PFSK-1 (cell line): ENCODE measurements around the gene TATDN2.

Experiments used
- FOXP2 ChIP-seq: optimal IDR thresholded peaks from 2 replicates; pipeline ENCODE3; 2011; ENCODE audit warnings: borderline replicate concordance, control low read depth, inconsistent platforms; ENCODE audit not compliant: insufficient read depth; ENCODE audit errors: extremely low read length, extremely low read depth
- POLR2AphosphoS5 ChIP-seq: IDR thresholded peaks from 2 replicates; pipeline ENCODE4 v1.6.1; 2012; ENCODE audit warnings: low read depth, mild to moderate bottlenecking, control low read depth, low read length, moderate library complexity
- SIN3A ChIP-seq: IDR thresholded peaks from 2 replicates; pipeline ENCODE4 v1.6.1; 2012; ENCODE audit warnings: mild to moderate bottlenecking, low read length, moderate library complexity, borderline replicate concordance; ENCODE audit not compliant: insufficient read depth
- TAF1 ChIP-seq: IDR thresholded peaks from 2 replicates; pipeline ENCODE4 v1.6.1; 2012; ENCODE audit warnings: low read length, control low read depth, borderline replicate concordance; ENCODE audit not compliant: insufficient read depth
- TF ChIP-seq, protein P1 (sequence below), 2 experiments: IDR thresholded peaks; 2 replicates each; pipeline versions ENCODE4 v1.6.1 to v1.8.0; 2011 to 2012; ENCODE audit warnings: low read depth in 2 of 2, low read length in 2 of 2, control low read depth in 1 of 2, inconsistent platforms in 1 of 2, mild to moderate bottlenecking in 1 of 2, moderate library complexity in 1 of 2; ENCODE audit not compliant: insufficient read depth in 1 of 2

TATDN2 gene

DNA sequence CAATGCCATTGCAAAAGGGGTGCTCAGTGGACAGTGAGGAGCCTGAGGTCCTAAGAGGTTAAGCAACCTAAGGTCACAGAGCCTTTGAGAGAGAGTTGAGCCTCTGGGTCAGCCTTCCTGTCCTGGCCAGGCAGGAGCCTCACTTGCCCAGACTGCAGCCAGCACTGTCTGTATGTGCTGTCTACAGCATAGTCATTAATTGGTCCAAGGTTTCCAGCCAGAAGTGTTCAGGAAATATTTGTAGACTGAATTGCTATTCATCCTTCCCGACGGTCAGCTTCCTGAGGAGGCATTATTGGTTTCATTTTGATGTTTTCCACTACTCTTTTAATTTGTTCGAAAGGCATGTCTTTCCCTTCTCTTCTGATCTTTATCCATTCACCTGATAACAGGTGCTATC, 64.6 kb downstream of the TATDN2 start:
- TF ChIP-seq POLR2AphosphoS5 (no peak), SIN3A (no peak), TAF1 (no peak), FOXP2 (no peak)
- TF ChIP-seq, protein P1, sequence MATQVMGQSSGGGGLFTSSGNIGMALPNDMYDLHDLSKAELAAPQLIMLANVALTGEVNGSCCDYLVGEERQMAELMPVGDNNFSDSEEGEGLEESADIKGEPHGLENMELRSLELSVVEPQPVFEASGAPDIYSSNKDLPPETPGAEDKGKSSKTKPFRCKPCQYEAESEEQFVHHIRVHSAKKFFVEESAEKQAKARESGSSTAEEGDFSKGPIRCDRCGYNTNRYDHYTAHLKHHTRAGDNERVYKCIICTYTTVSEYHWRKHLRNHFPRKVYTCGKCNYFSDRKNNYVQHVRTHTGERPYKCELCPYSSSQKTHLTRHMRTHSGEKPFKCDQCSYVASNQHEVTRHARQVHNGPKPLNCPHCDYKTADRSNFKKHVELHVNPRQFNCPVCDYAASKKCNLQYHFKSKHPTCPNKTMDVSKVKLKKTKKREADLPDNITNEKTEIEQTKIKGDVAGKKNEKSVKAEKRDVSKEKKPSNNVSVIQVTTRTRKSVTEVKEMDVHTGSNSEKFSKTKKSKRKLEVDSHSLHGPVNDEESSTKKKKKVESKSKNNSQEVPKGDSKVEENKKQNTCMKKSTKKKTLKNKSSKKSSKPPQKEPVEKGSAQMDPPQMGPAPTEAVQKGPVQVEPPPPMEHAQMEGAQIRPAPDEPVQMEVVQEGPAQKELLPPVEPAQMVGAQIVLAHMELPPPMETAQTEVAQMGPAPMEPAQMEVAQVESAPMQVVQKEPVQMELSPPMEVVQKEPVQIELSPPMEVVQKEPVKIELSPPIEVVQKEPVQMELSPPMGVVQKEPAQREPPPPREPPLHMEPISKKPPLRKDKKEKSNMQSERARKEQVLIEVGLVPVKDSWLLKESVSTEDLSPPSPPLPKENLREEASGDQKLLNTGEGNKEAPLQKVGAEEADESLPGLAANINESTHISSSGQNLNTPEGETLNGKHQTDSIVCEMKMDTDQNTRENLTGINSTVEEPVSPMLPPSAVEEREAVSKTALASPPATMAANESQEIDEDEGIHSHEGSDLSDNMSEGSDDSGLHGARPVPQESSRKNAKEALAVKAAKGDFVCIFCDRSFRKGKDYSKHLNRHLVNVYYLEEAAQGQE (IDR thresholded peaks at IDR 0.05; ENCODE audit: insufficient read depth in 1 of 2, low read depth in 2 of 2, low read length in 2 of 2), result no peak

DNA sequence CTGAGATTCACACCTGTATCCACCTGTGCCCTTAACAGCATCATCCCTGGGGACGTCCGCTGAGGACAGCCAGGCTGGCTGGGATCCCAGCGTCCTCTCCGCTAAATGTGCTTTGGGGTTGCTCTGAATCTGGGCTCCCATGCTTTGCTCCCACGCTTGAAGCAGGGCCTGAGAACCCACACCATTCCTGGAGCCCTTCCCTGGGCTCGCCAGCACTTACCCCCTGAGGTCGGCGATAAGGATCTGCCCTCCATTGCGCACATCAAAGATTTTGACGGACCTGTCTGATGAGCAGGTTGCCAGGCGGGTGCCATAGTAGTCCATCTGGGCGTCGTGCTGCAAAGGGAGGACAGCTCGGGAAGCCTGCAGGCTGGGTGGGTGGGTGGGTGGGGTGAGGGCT, 66.8 kb downstream of the TATDN2 start:
- no peak for TF ChIP-seq SIN3A

DNA sequence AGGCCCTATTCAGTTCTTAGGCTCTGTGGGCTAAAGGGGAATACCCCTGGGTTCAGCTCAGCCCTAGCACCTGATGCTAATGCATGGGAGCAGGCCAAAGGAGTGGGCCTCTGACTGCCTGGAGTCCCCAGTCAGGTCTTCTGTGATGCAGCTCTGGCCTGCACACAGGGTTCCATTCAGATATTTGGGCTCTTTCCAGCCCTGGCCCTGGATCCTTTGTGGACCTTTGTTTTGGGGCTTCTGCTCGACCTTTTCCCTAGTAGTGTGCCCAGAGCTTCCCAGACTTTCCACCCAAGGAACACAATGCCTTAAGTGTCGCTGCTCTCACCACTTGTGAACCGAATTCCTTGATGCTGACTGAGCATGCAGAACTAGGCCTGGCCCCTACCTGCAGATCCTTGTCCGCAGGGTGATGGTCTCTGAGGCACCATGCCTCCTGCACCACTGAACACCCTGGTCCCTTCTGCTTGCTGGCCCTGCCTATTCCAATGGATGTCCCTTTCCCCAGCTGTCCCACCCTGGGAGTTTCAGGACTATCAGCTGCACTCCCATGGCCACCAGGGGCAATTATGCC, 67.6 kb downstream of the TATDN2 start:
- TF ChIP-seq POLR2AphosphoS5, result no peak
- TF ChIP-seq, protein P1 (IDR thresholded peaks at IDR 0.05; ENCODE audit: insufficient read depth in 1 of 2, low read depth in 2 of 2, low read length in 2 of 2), result no peak
- TF ChIP-seq TAF1, result no peak
- no peak for TF ChIP-seq SIN3A
- TF ChIP-seq FOXP2, result no peak

DNA sequence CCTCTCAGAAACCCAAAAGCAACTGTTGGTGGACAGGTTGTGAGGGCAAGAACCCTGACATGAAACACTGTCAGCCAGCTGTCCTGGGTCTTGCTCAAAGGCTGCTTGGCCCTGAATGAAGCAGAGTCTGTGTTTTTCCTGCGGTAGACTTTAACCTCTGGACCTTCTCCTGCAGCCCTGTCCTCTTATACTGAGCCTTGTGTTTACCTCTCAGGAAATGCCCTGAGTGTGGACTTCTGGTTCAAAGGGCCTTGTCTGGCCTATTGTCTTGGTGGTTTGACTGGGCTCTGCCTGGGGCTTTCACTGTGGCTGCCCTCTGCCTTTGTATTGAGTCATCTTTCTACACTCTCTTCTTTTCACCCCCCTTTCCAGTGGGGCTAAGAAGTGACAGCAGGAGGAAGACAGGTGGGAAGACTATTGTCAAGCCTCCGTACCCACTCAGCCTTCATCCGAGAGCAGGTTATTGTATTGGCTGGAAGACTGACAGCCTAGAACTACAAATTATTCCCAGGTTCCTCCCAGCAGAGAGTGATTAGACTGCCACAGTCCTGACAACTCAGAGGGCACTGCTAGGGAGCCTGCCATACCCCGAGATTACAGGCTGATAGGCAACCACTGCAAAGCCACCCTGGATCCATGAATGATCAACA, 69.2 kb downstream of the TATDN2 start:
- TF ChIP-seq, protein P1 (IDR thresholded peaks at IDR 0.05; ENCODE audit: insufficient read depth in 1 of 2, low read depth in 2 of 2, low read length in 2 of 2), result no peak
- TF ChIP-seq POLR2AphosphoS5, result no peak
- no peak for TF ChIP-seq TAF1
- TF ChIP-seq SIN3A, result no peak
- no peak for TF ChIP-seq FOXP2

DNA sequence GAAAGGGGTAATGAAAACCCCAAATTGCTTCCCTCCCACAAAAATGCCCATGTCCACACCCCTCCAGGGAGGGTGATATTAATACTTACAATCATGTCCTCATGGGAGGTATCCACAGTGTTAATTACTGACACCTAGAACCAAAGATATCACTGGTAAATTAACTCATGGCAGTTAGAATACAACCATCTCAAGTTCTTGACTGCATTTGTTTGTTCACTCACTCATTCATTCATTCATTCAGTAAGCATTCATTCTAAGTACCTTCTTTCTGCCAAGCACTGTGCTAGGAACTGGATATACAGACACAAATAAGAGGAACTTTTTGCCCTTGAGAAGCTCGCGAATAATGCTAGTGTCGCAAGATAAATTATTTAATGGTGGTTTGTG, 69.7 kb downstream of the TATDN2 start:
- TF ChIP-seq POLR2AphosphoS5 (no peak), TAF1 (no peak), SIN3A (no peak), FOXP2 (no peak)
- TF ChIP-seq, protein P1 (IDR thresholded peaks at IDR 0.05; ENCODE audit: insufficient read depth in 1 of 2, low read depth in 2 of 2, low read length in 2 of 2), result no peak
